Stimulated activated CD4-positive, alpha-beta T cell treated with anti-CD3 and anti-CD28 coated beads, Interleukin-1b, Interleukin-23, amount 100 ng/mL, for 48 hours (primary cell): Measurements from ENCODE around the gene RPL7A.
A peak's percentile ranks its signal among the peaks of the same experiment; 100 is the strongest.
"Not testable (repeated sequence)": the region's sequence is repeated elsewhere in the genome, so short reads cannot be mapped to it uniquely, and the experiment has no call there.

ENCODE experiments used
- DNase-seq: peaks from one replicate; pipeline ENCODE4 v3.0.0-alpha.2; 2020

The RPL7A gene

GRCh38 chr9:133370685-133371084 lies 22.7 kb downstream of the RPL7A start:
- no peak for DNase-seq

- peak; percentile 88 for DNase-seq
Measured at GRCh38 chr9:133371261-133371711, 23.3 kb downstream of the RPL7A start.

DNA sequence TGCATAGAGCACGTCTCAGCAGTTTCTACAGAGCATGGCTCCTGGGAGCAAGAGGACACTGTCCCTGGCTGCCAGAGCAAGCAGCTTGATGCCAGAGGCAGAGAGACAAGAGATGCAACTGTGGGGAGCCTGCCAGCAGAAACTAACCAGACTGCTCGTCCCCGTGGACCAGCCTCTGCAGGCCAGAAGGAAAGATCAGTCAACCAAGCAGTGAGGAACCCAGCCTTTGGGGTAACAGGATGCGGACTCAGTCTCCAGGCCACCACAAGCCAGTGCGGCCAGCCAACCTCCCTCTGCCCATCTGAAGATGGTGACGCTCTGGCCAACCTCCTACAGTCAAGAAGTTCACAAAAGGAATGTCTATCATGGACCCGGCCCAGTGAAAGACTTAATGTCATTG lies 24.1 kb downstream of the RPL7A start:
- DNase-seq = no peak

DNA sequence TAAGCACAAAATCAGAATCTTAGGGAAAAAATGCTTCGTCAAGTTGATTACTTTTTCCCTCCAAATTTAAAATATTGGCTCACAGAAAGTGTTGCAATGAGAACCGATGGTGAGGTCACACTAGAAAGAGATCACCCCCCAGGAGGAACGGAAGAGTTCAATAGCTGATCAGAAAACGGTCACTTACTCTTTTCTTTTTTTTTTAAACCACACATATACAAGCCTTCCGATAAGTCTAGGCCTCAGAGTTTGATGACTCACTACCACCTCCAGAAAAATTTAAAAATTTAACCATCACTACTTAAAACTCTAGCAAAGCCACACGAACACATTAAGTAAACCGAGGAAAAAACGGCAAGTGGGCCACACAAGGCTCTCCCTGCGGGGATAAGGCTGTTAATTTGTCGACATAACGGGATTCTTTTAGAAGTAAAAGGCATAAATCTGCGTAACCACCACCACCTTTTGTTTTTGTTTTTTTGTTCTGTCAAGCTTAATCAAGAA lies 26.6 kb downstream of the RPL7A start:
- DNase-seq = no peak

GRCh38 chr9:133375116-133375723 lies 27.2 kb downstream of the RPL7A start:
- DNase-seq = no peak

DNA sequence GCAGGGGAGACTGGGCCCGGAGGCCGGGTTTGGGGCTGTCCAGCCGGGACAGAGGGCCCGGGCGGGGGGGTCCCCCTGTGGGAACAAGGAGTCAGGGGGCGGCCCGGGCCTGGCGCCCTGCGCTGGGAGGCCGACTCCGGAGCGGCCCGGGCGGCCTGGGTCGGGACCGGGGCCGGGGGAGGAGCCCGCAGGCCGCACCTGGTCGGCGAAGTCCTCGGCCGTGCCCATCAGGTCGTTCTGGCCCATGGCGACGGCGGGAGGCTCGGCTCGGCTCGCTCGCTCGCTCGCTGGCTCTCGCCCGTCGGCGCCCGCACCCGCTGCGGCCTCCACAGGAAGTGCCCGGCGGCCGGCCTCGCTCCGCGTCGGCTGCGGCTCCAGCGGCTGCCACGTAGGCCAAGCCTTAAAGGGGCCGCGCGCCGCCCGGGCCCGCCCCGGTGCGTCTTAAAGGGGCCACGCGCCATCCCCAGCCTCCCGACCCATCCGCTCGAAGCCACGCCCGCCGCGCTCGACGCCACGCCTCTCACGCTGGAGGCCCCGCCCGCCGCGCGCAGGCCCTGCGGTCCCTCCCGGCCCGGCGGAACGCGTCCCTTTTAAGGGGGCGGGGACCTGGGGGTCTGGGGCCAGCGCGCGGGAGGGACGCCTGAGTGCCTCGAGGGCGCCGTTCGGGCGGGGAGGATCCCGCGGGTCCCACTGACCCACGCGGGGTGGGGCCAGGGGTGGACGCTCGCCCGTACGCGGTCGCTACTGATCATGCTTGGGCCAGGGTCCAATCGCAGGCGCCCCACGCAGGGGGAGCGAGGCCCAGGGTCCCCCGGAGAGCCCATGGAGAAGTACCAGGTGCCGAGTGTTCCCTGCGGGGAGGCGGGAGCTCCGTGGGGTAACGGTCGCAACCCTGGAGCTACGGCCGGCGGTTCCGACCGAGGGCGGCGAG lies 28.0 kb downstream of the RPL7A start, which contains the start of the genes STKLD1 and SURF4:
Gene STKLD1, plus strand, starts transcription at position 643 of the 931 bp plus-strand sequence. Its CDS starts 108 bp downstream, at position 751.
Gene SURF4, minus strand, starts transcription at position 337 of the 931 bp plus-strand sequence. Its CDS starts 91 bp downstream, at position 246.
- DNase-seq = peak; percentile 95

- not testable (repeated sequence) for DNase-seq
Measured at GRCh38 chr9:133377280-133377679, 29.3 kb downstream of the RPL7A start.

DNA sequence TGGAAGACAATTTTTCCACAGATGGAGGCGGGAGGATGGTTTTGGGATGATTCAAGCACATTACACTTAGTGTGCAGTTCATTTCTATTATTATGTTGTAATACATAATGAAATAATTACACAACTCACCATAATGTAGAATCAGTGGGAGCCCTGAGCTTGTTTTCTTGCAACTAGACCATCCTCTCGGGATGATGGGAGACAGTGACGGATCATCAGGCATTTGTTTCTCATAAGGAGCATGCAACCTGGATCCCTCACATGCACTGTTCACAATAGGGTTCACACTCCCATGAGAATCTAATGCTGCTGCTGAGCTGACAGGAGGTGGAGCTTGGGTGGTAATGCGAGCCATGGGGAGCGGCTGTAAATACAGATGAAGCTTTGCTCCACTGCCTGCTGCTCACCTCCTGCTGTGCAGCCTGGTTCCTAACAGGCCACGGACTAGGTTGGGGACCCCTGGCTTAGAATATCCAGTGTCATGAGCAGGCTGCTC lies 29.8 kb downstream of the RPL7A start:
- no peak for DNase-seq

DNA sequence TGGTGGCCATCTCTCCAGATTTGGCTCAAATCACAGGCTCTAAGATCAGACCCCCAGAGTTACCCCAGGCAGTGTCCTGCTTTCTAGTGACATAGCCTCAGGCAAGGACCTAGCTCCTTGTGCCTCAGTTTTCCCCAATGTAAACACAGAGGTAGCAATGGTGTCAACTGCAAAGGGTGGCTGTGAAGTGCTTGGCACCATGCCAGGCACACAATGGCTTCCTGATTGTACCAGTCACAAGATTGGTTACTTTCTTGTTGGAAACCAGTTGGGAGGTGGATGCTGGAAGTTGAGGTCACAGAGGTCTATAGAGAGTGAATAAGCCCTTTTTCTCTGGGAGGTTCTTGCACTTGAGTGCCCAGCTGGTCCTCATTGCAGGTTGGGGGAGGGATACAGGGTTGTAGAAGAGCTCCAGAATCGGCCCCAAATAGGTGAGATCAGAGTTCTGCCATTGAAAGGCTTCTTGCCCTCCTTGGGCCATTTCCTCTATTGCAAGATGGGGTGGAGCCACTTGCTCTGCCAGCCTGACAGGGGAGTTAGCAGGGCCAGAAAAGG lies 30.5 kb downstream of the RPL7A start:
- no peak for DNase-seq

GRCh38 chr9:133379153-133380086 lies 31.4 kb downstream of the RPL7A start:
- DNase-seq = no peak

GRCh38 chr9:133380734-133381133 lies 32.7 kb downstream of the RPL7A start:
- DNase-seq = no peak

GRCh38 chr9:133382507-133383141 lies 34.6 kb downstream of the RPL7A start:
- no peak for DNase-seq

- no peak for DNase-seq
Measured at GRCh38 chr9:133383438-133383837, 35.4 kb downstream of the RPL7A start.

GRCh38 chr9:133384736-133385321 lies 36.8 kb downstream of the RPL7A start:
- DNase-seq = no peak

DNA sequence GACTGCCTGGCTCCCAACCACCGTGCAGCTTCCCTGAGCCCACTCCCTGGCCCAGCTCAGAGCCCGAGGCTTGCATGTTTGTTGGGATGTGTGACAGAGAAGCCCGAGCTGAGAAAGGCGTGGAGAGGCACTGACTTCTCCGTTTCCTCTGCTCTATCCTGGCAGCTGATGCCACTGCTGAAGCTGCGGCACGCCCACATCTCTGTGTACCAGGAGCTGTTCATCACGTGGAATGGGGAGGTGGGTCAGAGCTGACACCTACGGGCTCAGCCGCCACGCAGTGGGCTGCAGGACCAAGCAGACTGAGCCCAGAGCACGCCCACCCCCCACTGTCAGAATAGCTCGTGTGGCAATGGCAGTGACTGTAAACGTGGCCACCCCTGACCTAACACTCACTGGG lies 37.4 kb downstream of the RPL7A start:
- no peak for DNase-seq

DNA sequence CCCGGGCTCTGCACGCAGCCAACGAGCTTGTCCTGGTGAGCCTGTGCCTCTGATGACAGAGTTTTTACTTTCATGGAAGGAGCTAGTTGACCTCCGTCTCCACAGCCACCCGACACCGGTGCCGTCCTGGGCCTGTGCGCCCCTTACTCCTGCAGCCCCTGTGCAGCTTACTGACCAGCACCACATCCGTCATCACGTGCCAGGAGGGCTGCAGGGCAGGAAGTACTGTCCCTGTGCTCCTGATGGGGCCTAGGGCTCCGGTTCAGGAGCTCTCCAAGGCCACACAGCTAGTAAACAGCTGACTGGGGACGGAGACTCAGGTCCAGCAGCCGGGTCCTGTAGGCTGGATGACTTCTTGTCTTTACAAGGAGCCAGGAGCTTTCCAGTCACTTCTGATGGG lies 38.3 kb downstream of the RPL7A start:
- DNase-seq = no peak

DNA sequence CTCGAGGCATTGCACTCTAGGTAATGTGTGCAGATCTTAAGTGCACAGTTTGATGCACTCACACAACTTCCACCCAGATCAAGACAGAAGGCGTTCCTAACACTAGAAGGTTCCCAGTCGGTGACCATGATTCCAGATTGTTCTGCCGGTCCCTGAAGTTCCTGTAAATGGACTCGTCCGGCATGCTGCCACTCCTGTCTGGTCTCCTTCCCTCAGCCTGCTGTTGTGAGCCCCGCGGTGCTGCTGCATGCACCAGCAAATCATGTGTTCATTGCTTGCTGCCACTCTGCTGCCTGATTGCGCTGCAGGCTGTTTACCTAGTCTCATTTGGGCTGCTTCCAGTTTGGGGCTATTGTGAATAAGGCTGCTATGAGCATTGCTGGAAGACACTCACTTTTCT lies 39.7 kb downstream of the RPL7A start:
- no peak for DNase-seq

- DNase-seq = no peak
Measured at GRCh38 chr9:133389025-133389557, 41.1 kb downstream of the RPL7A start.

DNA sequence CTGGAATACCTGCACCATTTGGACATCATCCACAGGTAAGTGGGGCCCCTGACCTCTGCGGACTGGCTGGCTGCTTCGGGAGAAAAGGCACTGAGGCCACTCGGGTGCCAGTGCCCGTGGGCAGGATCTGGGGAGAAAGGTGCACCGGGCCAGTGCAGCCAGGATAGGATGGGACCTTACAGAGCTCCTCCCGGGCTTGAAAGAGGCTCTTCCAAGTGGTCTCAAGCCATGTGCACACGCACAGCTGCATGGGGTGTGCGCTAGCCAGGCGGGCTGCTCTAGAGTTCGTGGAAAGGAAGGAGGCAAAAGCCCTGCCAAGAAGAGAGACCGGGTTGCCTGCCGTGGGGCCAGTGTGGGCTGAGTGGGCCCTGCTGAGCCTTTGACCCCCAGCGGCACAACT lies 41.5 kb downstream of the RPL7A start:
- no peak for DNase-seq

DNA sequence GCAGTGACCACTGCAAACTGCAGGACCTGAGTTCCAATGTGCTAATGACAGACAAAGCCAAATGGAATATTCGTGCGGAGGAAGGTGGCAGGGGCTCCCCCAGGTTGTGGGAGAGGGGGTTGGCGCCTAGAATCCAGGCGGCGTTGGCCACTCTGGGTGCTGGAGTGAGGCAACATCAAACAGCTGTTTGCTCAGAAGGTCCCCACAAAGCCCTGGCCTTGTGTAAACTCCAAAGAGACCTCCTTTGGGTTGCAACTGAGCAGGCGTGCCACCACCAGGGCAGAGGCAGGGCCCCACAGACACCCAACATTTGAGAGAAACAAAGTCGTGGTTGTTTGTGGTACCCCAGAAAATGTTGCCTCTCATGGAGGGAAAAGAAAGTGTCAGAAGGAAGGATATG lies 42.7 kb downstream of the RPL7A start:
- DNase-seq = no peak

- DNase-seq = not testable (repeated sequence)
Measured at GRCh38 chr9:133391449-133391848, 43.4 kb downstream of the RPL7A start.
